DOHH2 (cell line): ENCODE measurements around the gene TUBB.

Source experiments
- H3F3A ChIP-seq: fragments of 200-600 bp; sonication (generic), shearing (Covaris generic); 2 replicates; pipeline ENCODE4 v1.6.0; 2016; ENCODE audit warnings: antibody characterized with exemption, mild to moderate bottlenecking; ENCODE audit not compliant: control insufficient read depth, insufficient read depth
- H3K27ac ChIP-seq: fragments of 200-600 bp; sonication (generic); 2 replicates; pipeline ENCODE4 v1.5.1; 2014; ENCODE audit warnings: low read depth, mild to moderate bottlenecking, low read length, moderate library complexity
- H3K27me3 ChIP-seq: fragments of 200-600 bp; sonication (generic); 2 replicates; pipeline ENCODE4 v1.6.1; 2014; ENCODE audit warnings: mild to moderate bottlenecking, low read length, mixed read lengths; ENCODE audit not compliant: control insufficient read depth
- H3K36me3 ChIP-seq: fragments of 200-600 bp; sonication (generic); 2 replicates; pipeline ENCODE4 v1.6.1; 2014; ENCODE audit warnings: mild to moderate bottlenecking, low read length, moderate library complexity, mixed read lengths; ENCODE audit not compliant: control insufficient read depth
- H3K4me1 ChIP-seq: fragments of 200-600 bp; sonication (generic); 2 replicates; pipeline ENCODE4 v1.6.1; 2014; ENCODE audit warnings: mild to moderate bottlenecking, low read length, mixed read lengths; ENCODE audit not compliant: control insufficient read depth
- H3K4me2 ChIP-seq: fragments of 200-600 bp; sonication (generic); 2 replicates; pipeline ENCODE4 v1.6.0; 2014; ENCODE audit warnings: mild to moderate bottlenecking, low read length, moderate library complexity
- H3K4me3 ChIP-seq: fragments of 200-600 bp; sonication (generic); 2 replicates; pipeline ENCODE4 v1.5.1; 2014; ENCODE audit warnings: mild to moderate bottlenecking, low read length, mixed read lengths
- H3K79me2 ChIP-seq: fragments of 200-600 bp; sonication (generic); 2 replicates; pipeline ENCODE4 v1.6.1; 2014; ENCODE audit warnings: mild to moderate bottlenecking, low read length, mixed read lengths; ENCODE audit not compliant: control insufficient read depth
- H3K9me2 ChIP-seq: fragments of 200-600 bp; sonication (generic); replicated peaks from 2 replicates; pipeline ENCODE4 v1.6.1; 2014; ENCODE audit warnings: mild to moderate bottlenecking, low read length, mixed read lengths; ENCODE audit not compliant: control insufficient read depth
- H3K9me3 ChIP-seq: fragments of 200-600 bp; sonication (generic); 2 replicates; pipeline ENCODE4 v1.6.1; 2014; ENCODE audit warnings: antibody characterized with exemption, low read length, mixed read lengths; ENCODE audit not compliant: control insufficient read depth, insufficient read depth
- H4K20me1 ChIP-seq: fragments of 200-600 bp; sonication (generic); 2 replicates; pipeline ENCODE4 v1.6.0; 2014; ENCODE audit warnings: low read depth, mild to moderate bottlenecking, antibody characterized with exemption, low read length, moderate library complexity; ENCODE audit not compliant: control insufficient read depth, insufficient read depth
- EZH2phosphoT487 ChIP-seq: fragments of 200-600 bp; sonication (generic); IDR thresholded peaks from 2 replicates; pipeline ENCODE4 v1.6.1; 2017; ENCODE audit warnings: borderline replicate concordance, mild to moderate bottlenecking, antibody characterized with exemption, low read length, moderate library complexity, mixed read lengths
- TF ChIP-seq, protein P1 (sequence below): fragments of 200-600 bp; sonication (generic); IDR thresholded peaks from one replicate; pipeline ENCODE4 v1.5.1; 2014; ENCODE audit warnings: antibody characterized with exemption, mild to moderate bottlenecking, low read depth, low read length; ENCODE audit not compliant: poor library complexity, severe bottlenecking

TUBB gene

DNA sequence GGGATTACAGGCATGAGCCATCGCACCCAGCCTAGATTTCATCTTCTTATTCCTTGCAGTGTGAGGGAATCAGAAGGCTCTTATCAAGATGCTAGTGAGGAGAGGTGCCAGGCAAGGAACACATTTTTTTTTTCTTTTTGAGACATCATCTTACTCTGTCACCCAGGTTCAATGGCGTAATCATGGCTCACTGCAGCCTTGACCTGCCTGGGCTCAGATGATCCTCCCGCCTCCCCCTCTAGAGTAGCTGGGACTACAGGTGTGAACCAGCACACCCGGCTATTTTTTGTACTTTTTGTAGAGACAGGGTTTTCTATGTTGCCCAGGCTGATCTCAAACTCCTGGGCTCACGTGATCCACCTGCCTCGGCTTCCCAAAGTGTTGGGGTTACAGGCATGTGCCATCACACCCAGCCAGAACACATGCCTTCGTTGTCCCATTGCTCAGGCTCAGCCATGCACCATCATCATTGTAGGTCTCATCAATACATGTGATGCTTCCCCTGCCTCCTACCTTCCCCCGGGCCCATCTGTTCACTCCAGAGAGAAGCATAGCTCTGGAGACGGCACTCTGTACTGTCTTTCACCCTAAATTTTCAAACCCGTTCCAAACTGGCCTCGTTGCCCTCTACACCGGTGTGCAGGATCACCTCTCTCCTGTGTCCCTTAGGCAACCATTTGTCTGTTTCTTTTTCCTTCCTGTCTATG, 12.2 kb downstream of the TUBB start:
- H3K4me2 ChIP-seq: no peak overlapping the region
- H3K4me3 ChIP-seq: no peak overlapping the region
- H3F3A ChIP-seq: peaks cover 18% of the 10 kb centered on the region
- no peaks in the 10 kb centered on the region for H3K9me2 ChIP-seq
- H3K36me3 ChIP-seq: peaks cover 47% of the 10 kb centered on the region
- H4K20me1 ChIP-seq: 0 out of 2 replicates have a peak, but pooled peaks cover 2% of the 10 kb centered on the region
- TF ChIP-seq, protein P1, sequence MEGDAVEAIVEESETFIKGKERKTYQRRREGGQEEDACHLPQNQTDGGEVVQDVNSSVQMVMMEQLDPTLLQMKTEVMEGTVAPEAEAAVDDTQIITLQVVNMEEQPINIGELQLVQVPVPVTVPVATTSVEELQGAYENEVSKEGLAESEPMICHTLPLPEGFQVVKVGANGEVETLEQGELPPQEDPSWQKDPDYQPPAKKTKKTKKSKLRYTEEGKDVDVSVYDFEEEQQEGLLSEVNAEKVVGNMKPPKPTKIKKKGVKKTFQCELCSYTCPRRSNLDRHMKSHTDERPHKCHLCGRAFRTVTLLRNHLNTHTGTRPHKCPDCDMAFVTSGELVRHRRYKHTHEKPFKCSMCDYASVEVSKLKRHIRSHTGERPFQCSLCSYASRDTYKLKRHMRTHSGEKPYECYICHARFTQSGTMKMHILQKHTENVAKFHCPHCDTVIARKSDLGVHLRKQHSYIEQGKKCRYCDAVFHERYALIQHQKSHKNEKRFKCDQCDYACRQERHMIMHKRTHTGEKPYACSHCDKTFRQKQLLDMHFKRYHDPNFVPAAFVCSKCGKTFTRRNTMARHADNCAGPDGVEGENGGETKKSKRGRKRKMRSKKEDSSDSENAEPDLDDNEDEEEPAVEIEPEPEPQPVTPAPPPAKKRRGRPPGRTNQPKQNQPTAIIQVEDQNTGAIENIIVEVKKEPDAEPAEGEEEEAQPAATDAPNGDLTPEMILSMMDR: no peak
- no peak for TF ChIP-seq EZH2phosphoT487
- H3K4me1 ChIP-seq: peaks cover 33% of the 10 kb centered on the region
- no peak overlapping the region for H3K27ac ChIP-seq
- H3K79me2 ChIP-seq: 0 out of 2 replicates have a peak, but pooled peaks cover under 1% of the 10 kb centered on the region
- no peaks in the 10 kb centered on the region for H3K9me3 ChIP-seq
- H3K27me3 ChIP-seq: no peaks in the 10 kb centered on the region

DNA sequence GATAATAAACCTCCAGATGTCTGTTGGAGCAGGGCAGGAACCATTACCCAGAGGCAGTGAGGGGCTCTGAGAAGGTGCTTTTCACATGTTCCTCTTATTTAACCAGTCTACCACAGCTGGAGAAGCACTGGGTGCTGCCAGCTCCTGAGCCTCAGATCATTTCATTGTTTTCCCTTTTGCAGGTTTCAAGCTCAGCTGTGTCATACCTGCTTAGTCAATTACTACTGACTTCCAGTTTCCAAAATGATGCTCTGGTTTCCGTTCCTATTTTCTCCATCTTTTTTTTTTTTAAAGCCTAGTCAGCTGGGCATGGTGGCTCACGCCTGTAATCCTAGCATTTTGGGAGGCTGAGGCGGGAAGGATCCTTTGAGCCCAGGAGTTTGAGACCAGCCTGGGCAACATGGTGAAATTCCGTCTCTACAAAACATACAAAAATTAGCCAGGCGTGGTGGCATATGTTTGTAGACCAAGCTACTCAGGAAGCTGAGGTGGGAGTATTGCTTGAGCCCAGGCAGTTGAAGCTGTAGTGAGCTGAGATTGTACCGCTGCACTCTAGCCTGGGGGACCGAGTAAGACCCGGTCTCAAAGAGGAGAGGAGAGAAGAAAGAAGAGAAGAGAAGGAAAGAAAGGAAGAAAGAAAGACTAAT, 15.6 kb downstream of the TUBB start:
- Histone ChIP-seq H3K4me2 (no peak overlapping the region), H3K9me2 (no peaks in the 10 kb centered on the region), H3F3A (peaks cover 10% of the 10 kb centered on the region; the same call in 1 of the 2 replicates), H3K79me2 (peaks cover 15% of the 10 kb centered on the region), H3K4me3 (no peak overlapping the region), H3K27ac (no peak overlapping the region), H3K36me3 (peaks cover 61% of the 10 kb centered on the region), H3K9me3 (no peaks in the 10 kb centered on the region), H3K4me1 (peaks cover 45% of the 10 kb centered on the region), H4K20me1 (peaks cover 4% of the 10 kb centered on the region; the same call in 1 of the 2 replicates), H3K27me3 (no peaks in the 10 kb centered on the region)
- TF ChIP-seq, protein P1: no peak
- TF ChIP-seq EZH2phosphoT487: no peak

DNA sequence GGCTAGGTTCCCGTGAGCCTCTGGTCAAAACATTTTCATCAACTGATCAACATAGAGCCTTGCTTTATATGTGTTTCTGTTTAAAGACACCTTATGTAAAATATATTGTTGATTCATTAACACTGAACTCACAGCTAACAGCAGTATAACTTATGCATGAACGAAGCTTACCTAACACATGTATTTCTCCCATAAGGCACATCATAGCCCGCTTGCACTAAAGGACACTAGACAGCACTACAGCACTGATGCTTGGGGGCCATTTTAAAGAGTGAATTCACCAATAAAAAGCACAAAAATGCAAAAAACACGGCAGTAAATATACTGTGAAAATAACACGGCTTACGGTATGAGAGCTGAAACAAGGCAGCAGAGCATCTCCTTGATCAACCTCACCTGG, 18.4 kb downstream of the TUBB start:
- Histone ChIP-seq H3F3A (peaks cover 12% of the 10 kb centered on the region), H3K4me1 (peaks cover 53% of the 10 kb centered on the region), H3K27me3 (peaks cover 5% of the 10 kb centered on the region; the same call in 1 of the 2 replicates), H3K36me3 (peaks cover 67% of the 10 kb centered on the region), H3K79me2 (peaks cover 31% of the 10 kb centered on the region), H3K9me3 (no peaks in the 10 kb centered on the region), H3K4me3 (no peak overlapping the region), H3K9me2 (no peaks in the 10 kb centered on the region), H3K4me2 (no peak overlapping the region; the same call in 1 of the 2 replicates), H3K27ac (no peak overlapping the region), H4K20me1 (peaks cover 4% of the 10 kb centered on the region; the same call in 1 of the 2 replicates)
- TF ChIP-seq, protein P1: no peak
- TF ChIP-seq EZH2phosphoT487: no peak
